ENCODE data around the gene TRNT1.
A peak's percentile ranks its signal among the peaks of the same experiment; 100 is the strongest.

Gene TRNT1

GRCh38 chr3:3113042-3113709 lies 13.6 kb upstream of the TRNT1 start:
- DNase-seq = no peak

- no peak for DNase-seq
These were observed 9.1 kb upstream of the TRNT1 start for GRCh38 chr3:3117651-3118050.

- no peak for DNase-seq
These were observed 7.3 kb upstream of the TRNT1 start for GRCh38 chr3:3119393-3119851.

- no peak for DNase-seq
These were observed 763 bp upstream of the TRNT1 start for GRCh38 chr3:3125977-3126376.

DNA sequence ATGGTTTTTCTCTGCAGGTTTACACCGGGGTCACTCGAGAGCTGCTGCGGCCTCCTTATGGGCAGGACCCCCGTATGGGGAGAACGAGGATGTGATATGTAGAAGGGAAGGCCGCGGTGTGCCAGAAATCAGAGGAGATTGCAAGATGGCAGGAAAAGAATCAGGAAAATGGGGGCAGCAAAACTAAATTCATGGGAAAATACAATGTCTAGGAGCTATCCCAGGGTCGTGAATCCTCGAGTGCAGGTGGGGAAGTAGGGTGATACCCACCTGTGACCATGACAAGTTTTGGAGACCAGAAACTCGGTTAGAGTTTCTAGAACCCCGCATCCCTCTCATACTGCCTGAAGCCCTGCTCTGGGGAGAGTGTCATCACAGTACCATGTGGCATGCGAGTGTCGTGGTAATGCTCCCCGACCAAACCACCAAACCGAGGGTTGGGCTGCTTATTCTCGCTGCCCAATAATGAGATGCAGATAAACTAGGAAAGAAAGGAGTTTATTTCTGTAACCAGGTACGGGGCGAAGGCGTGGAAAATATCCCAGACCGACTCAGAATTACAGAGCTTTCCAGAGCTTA lies 781 bp downstream of the TRNT1 start:
- DNase-seq = peak; percentile 7

DNA sequence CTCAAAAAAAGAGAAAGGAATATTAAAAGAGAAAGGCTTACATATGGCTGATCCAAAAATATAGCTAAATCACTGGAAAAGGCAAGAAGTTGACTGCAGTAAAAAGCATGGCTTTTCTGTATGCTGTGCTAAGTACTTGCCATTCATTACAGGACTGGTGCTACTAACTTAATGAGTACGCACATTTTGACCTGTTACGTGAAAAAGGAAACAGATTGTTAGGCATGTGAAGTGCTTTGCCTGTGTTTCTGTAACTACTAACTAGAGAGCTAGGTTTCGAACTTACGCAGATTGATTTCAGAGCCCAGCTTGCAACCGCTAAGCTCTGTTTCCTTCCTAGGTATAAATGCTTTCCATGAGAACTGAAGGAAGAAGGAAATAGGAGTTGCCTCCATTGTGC lies 2.8 kb downstream of the TRNT1 start:
- no peak for DNase-seq

DNA sequence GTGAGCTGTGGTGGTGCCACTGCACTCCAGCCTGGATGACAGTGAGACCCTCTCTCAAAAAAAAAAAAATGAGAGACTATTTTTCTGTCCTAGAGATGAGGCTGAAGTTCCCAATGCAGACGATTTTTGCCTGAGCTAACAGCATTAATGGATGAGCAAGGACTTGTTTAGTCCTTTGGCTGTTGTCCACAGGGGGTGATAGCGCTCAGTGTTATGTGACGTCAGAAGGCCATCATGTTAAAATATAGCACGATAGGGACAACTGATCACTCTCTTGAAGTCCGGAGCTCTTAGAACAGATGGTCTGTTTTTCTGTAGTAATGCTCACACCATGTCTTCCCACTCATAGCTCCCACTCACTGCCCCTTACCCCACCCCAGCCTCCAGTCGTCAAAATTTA lies 6.8 kb downstream of the TRNT1 start:
- no peak for DNase-seq

- DNase-seq = no peak
These were observed 8.2 kb downstream of the TRNT1 start for GRCh38 chr3:3134750-3135448.

GRCh38 chr3:3137526-3137925 lies 10.8 kb downstream of the TRNT1 start:
- no peak for DNase-seq

DNA sequence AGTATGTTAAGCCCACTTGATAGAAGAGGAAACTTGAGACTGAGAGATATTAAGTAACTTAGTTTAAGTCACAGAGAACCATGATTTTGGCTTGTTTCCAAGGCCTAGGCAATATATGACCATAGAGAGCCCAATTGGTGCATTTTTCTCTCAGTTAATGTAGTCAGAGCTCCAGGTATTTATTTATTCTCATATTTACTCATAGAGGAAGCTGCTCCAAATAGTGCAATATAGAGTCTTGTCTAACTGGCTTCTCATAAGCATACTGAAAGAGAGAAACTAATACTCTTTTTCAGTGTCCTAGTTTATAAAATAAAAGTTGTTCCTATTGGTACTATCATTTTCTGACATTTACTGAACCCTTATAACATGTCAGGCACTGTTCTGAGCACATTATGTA lies 15.2 kb downstream of the TRNT1 start:
- DNase-seq = no peak

- DNase-seq = no peak
These were observed 19.1 kb downstream of the TRNT1 start for GRCh38 chr3:3145831-3146230.

DNA sequence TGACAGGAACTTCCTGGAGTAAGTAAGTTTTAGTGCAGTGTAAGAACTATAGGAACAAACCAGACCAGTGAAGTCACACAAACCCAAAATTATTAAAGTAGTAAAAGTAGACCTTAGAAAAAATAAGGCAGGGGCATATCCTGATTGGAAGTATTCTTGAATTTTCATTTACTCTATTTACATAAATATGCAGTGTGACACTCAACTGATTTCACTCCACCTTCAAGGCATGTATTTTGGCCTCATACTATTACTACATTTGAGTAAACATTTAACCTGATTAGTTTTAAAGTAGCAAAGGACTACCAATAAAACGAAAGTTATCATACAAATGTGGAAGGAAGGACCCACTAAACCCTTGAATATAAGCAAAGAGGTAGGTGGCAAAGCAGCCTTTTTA lies 22.8 kb downstream of the TRNT1 start:
- DNase-seq = no peak

GRCh38 chr3:3151513-3151912 lies 24.8 kb downstream of the TRNT1 start:
- DNase-seq = no peak

DNA sequence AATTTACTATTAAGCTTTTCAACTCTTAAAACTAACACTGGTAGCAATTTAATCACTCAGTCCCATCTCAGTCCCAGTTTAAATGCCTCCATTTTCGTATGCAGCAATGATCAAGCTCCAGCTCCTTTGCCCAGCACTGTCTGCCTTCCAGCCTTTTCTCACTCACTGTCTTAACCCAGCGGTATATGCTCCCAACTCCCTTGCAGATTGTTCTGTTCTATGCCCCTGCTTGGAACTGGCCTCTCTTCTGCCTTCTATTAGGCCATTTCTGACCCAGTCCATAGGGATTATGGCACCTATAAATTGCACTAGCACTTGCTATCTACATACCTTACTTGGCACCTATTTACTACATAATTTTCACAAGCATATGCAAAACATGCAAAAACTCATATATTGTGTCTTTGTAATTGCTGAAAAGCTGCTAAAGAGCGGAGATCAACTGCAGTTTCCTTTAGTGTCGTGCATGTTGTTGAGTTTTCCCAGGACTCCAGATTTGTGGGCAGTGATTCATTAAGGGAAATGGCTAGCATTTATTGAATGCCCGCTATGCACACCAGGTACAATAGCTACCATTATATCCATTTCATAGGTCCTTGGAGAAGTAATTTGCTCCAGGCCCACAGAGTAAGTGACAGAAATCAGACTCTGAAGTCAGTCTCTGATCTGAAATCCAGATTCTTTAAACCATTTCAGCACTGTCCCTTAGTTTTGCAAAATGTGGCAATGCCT lies 28.3 kb downstream of the TRNT1 start:
- DNase-seq = no peak

DNA sequence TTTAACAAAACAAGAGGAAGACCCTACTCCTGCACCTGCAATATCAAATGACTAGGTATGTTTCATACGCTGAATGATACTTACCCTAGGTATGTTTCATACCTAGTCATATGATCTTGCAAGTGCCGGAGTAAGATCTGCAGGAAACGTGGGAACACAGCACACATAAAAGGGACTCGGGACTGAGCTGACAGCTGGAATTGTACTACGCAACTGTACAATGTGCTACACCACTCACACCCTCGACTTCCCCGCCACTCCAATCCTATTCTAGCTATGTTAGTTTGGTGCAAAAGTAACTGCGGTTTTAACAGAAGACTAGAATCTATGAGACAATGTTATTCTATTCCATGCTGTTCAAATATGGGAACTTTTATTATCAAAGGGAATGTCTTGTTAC lies 30.7 kb downstream of the TRNT1 start:
- DNase-seq = no peak

DNA sequence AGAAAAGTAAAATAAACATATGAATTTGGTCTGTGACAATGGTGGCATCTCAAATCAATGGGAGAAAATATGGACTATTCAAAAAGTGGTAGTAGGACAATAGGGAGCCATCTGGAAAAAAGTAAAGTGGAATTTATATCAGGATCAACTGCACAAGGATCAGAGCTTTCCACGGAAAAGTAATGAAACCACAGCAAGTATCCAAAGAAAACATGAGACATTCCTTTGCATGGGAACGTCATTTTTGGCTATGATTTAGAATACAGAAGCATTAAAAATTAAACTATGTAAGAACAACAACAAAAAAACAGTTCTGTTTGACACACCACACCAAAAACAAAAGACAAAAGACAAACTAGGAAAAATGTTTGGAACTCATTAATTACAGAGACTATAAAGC lies 34.1 kb downstream of the TRNT1 start:
- no peak for DNase-seq

DNA sequence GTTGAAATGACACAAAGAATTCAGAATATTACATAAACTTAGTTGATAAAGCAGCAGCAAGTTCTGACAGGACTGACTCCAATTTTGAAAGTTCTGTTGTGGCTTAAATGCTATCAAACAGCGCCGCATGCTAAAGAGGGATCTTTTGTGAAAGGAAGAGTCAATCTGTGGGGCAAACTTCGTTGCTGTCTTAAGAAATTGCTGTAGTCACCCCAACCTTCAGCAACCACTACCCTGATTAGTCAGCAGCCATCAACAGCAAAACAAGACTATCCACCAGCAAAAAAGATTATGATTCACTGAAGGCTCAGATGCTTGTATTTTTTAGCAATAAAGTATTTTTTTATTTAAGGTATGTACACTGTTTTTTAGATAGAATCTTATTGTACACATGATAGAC lies 38.5 kb downstream of the TRNT1 start:
- no peak for DNase-seq

DNA sequence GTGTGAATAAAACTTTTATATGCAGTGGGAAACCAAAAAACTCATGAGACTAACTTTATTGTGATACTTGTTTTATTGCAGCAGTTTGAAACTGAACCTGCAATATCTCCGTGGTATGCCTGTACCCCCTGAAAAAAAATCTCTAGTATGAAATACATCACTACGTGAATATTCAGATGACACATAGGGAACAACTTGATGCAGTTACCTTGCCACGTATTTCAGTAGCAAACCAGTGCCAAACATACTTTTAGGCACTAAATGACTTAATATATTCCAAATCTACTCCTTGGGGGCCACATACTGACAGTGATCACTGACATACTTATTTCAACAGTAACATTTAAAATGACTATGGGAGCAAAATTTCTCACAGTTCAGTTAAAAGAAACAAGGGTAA lies 38.9 kb downstream of the TRNT1 start:
- DNase-seq = no peak

- peak; percentile 34 for DNase-seq
These were observed 44.3 kb downstream of the TRNT1 start for GRCh38 chr3:3170998-3171397.

- DNase-seq = peak; percentile 29
These were observed 45.9 kb downstream of the TRNT1 start for GRCh38 chr3:3172627-3173026.

DNA sequence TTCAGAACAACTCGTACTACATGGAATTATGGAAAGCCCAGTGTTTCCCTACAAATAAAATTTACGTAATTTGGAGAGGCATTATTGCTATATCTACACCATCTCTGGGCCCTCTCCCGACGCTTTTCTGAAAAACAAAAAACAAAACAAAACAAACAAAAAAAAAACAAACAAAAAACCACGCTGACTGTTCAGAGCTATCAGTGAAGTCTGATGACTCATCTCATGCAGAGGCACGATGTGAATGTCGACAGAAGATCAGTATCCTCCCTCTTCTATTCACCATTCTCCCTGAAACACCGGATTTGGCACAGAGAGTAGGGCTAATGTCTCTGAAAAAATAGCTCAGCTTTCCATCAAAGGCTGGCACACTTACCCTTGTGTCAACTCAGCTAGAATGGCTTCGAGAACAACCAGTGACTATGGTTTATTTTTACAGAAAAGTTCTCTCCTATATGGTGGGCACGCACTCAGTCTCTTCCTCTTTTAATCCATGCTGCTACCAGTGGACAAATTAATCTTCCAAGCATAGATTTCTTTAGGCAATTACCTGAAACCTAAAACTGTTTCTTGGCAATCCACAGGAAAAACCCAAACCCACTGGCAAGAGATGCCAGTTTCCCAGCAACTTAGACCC lies 51.2 kb downstream of the TRNT1 start:
- DNase-seq = no peak

DNA sequence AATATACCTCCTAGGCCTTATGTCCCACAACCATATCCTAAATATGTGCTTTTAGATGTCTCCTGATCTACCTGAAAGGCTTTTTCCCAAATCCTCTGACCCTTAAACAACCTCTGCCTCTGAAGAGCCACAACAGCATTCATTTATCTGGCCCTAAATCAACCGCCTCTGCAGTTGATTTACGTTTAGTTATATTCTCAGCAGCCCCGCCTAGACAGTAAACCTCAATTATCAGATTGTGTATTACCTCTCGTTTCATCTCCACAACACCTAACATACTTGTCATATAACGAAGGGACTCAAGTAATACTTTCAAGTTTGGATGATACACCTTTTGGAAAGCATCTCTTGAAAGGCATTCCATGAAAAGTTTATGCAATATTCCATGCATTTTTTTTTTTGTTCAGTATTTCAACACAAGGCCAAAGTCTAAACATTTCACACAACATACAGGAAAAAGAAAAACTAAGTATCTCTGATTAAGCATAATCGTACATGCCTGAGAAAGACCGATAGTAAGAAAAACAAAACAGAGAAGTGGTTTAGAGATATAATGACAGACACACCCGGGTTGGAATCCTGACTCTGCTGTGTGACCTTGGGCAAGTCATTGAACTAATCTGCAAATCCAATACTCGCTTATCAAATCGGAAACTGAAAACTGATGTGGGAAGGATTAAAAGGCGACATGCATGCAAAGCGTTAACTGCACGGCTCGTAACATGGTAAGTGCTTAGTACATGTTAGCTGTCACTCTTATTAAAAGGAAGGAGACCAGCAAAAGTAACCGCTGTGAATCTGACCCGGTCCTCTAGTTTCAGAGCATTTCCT lies 52.0 kb downstream of the TRNT1 start:
- no peak for DNase-seq
